Psoas muscle (tissue), 8 donors: ENCODE data around the gene GREB1L. TPM values are rescaled to one million over a fixed set of nuclear protein-coding genes. Genes with fewer than 3 reads are reported as not detected.

ENCODE experiments used
- ATAC-seq, 4 donors: fragments of 200-7000 bp; cut with Tn5 transposase; one replicate each; pipeline ENCODE4 v1.9.1; 2020; ENCODE audit warnings: moderate library complexity in 3 of 4, mild to moderate bottlenecking in 2 of 4
- DNase-seq, 2 donors: peaks; one replicate each; pipeline ENCODE4 v3.0.0-alpha.2; 2020
- H3K27ac ChIP-seq: fragments of 200-600 bp; one replicate; pipeline ENCODE4 v1.8.0; 2022
- H3K27me3 ChIP-seq, 3 donors: fragments of 200-600 bp in 1 of 3; one replicate each; pipeline versions ENCODE4 v1.6.1 to v1.8.0; 2013 to 2022; ENCODE audit warnings: low read length in 2 of 3, mild to moderate bottlenecking in 2 of 3, moderate library complexity in 1 of 3; ENCODE audit not compliant: insufficient read depth in 3 of 3
- H3K36me3 ChIP-seq, 2 donors: fragments of 200-600 bp in 1 of 2; one replicate each; pipeline versions ENCODE4 v1.6.1 to v1.8.0; 2013 to 2022; ENCODE audit warnings: low read depth in 1 of 2, mild to moderate bottlenecking in 1 of 2, moderate library complexity in 1 of 2; ENCODE audit not compliant: insufficient read depth in 1 of 2
- H3K4me1 ChIP-seq: fragments of 200-600 bp; one replicate; pipeline ENCODE4 v1.8.0; 2022
- H3K4me3 ChIP-seq: fragments of 200-600 bp; one replicate; pipeline ENCODE4 v1.8.0; 2022; ENCODE audit warnings: mild to moderate bottlenecking
- H3K9me3 ChIP-seq: fragments of 200-600 bp; one replicate; pipeline ENCODE4 v1.8.0; 2022
- WGBS, 3 donors: extraction: QIAGEN DNeasy Blood & Tissue Kit; methylation state at CpG; one replicate each; pipeline versions ENCODE4 v1.1.6 to v1.1.7; 2013; 5-methylcytosine and 5-hydroxymethylcytosine counted together
- intact Hi-C, 2 donors: fragments of 100-400 bp; cut with DNase I; formaldehyde crosslinking; loops; one replicate each; pipeline versions ENCODE4 v1.11.0 to v1.14.2; 2022
- polyA plus RNA-seq, 3 donors: library from polyadenylated mRNA; stranded (reverse); fragments of 200-250 nt; gene quantifications; one replicate each; pipeline ENCODE4 v1.2.3, GENCODE V29; 2013
- total RNA-seq, 4 donors: library from RNA; stranded (reverse); fragmentation: NEBNext Ultra II Directional in 2 of 4; extraction: Animal tissue kit (Norgen Biotek cat#: 25700) in 2 of 4; gene quantifications; one replicate each; pipeline versions ENCODE4 v1.2.1 to v1.2.4, GENCODE V29; 2021 to 2023
- TF ChIP-seq, protein P1 (sequence below): fragments of 200-600 bp; IDR thresholded peaks from one replicate; pipeline ENCODE4 v1.8.0; 2022; ENCODE audit warnings: antibody characterized with exemption
- donor health status: healthy with polysubstance abuse.
- donor health status: DM: no; HTN: no; CAD: no; lungs with moderate emphysema.
- donor health status: Bipolar disorder and iron deficiency.
- donor health status: healthy.
- donor health status: DM: yes; HTN: yes; CAD: no.
- donor health status: DM: no; HTN: no; CAD: no.
- donor health status: DM: no; HTN: no; CAD: no.
- donor health status: DM: yes; HTN: yes; CAD: no.

Gene GREB1L
- total and polyA plus RNA-seq, 7 donors: 0.59 to 11.3 (median 8.9) TPM

DNA sequence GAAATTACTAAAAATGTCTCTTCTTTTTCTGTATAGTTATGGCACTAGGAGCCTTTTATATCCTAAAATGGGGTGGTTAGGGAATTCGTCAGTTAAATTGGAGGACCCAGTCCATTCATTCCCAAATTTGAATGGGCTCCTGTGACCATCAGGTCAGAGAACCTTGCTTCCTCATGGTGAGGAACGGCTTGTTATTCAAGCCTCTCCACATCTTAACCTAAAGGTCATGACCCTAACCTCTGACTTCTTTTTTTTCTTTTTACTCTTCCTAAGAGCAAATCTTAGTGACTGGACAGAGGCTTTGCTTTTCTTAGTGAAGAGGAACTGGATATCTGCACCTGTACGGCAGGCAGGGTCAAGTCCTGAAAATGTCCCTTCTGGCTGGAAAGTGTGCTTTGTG, 53.1 kb downstream of the GREB1L start:
- 52 to 64% (median 55%) methylated on average over 3 of the region's 3 CpGs for WGBS, 3 donors
- Histone ChIP-seq H3K27ac (no peak overlapping the region), H3K27me3 (peaks cover 0 to 3% (median 0%) of the 10 kb centered on the region in 3 donors), H3K9me3 (no peaks in the 10 kb centered on the region), H3K4me3 (no peak overlapping the region), H3K4me1 (no peaks in the 10 kb centered on the region), H3K36me3 (no peaks in the 10 kb centered on the region)
- intact Hi-C loops: loop anchor here in 1 of 2 donors (10.0 kb wide), 1 partner anchor 90 kb away; no protein-coding TSS in a partner anchor
- no peak for ATAC-seq
- TF ChIP-seq, protein P1, sequence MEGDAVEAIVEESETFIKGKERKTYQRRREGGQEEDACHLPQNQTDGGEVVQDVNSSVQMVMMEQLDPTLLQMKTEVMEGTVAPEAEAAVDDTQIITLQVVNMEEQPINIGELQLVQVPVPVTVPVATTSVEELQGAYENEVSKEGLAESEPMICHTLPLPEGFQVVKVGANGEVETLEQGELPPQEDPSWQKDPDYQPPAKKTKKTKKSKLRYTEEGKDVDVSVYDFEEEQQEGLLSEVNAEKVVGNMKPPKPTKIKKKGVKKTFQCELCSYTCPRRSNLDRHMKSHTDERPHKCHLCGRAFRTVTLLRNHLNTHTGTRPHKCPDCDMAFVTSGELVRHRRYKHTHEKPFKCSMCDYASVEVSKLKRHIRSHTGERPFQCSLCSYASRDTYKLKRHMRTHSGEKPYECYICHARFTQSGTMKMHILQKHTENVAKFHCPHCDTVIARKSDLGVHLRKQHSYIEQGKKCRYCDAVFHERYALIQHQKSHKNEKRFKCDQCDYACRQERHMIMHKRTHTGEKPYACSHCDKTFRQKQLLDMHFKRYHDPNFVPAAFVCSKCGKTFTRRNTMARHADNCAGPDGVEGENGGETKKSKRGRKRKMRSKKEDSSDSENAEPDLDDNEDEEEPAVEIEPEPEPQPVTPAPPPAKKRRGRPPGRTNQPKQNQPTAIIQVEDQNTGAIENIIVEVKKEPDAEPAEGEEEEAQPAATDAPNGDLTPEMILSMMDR: no peak
- DNase-seq: no peak

DNA sequence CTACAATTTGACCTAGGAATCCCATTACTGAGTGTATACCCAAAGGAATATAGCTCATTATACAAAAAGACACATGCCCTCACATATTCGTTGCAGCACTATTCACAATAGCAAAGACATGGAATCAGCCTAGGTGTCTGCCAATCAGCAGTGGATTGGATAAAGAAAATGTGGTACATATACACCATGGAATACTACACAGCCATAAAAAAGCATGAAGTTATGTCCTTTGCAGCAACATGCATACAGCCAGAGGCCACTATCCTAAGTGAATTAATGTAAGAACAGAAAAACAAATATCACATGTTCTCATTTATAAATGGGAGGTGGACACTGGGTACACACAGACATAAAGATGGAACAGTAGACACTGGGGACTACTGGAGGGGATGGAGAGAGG, 54.0 kb downstream of the GREB1L start:
- TF ChIP-seq, protein P1: no peak
- H3K4me3 ChIP-seq: no peak overlapping the region
- H3K4me1 ChIP-seq: no peaks in the 10 kb centered on the region
- H3K36me3 ChIP-seq: no peaks in the 10 kb centered on the region
- DNase-seq (no peak), ATAC-seq (no peak)
- peaks cover 0 to 3% (median 0%) of the 10 kb centered on the region in 3 donors for H3K27me3 ChIP-seq
- H3K9me3 ChIP-seq: no peaks in the 10 kb centered on the region
- WGBS, 3 donors: 75 to 92% (median 89%) methylated on average over 1 of the region's 1 CpG
- intact Hi-C loops: loop anchor here in 1 of 2 donors (10.0 kb wide), 1 partner anchor 89 kb away; no protein-coding TSS in a partner anchor
- no peak overlapping the region for H3K27ac ChIP-seq

DNA sequence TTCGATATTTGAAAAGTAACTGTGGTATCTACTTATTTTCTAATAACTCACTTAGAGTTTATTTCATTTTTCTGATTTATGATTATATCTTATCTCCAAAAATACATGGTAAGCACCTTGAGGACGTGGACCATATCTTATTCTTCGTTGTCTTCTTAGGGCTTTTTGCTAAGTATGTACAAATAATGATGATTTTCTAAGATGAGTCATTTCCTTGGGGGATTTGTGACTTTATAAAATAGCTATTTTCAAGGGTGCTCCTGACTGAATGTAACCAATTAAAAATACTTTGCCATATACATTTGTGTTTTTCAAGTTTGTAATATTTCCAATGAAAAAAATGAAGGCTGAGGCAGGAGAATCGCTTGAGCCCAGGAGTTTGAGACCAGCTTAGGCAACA, 56.3 kb downstream of the GREB1L start:
- no peak overlapping the region for H3K4me3 ChIP-seq
- TF ChIP-seq, protein P1: no peak
- no peaks in the 10 kb centered on the region for H3K4me1 ChIP-seq
- intact Hi-C loops: loop anchor here in 1 of 2 donors (10.0 kb wide), 1 partner anchor 86 kb away; no protein-coding TSS in a partner anchor
- WGBS, 3 donors: 69 to 88% (median 78%) methylated on average over 4 of the region's 4 CpGs
- no peak overlapping the region for H3K27ac ChIP-seq
- ATAC-seq (no peak), DNase-seq (no peak)
- H3K9me3 ChIP-seq: no peaks in the 10 kb centered on the region
- H3K36me3 ChIP-seq: no peaks in the 10 kb centered on the region
- H3K27me3 ChIP-seq: peaks cover 0 to 3% (median 0%) of the 10 kb centered on the region in 3 donors

DNA sequence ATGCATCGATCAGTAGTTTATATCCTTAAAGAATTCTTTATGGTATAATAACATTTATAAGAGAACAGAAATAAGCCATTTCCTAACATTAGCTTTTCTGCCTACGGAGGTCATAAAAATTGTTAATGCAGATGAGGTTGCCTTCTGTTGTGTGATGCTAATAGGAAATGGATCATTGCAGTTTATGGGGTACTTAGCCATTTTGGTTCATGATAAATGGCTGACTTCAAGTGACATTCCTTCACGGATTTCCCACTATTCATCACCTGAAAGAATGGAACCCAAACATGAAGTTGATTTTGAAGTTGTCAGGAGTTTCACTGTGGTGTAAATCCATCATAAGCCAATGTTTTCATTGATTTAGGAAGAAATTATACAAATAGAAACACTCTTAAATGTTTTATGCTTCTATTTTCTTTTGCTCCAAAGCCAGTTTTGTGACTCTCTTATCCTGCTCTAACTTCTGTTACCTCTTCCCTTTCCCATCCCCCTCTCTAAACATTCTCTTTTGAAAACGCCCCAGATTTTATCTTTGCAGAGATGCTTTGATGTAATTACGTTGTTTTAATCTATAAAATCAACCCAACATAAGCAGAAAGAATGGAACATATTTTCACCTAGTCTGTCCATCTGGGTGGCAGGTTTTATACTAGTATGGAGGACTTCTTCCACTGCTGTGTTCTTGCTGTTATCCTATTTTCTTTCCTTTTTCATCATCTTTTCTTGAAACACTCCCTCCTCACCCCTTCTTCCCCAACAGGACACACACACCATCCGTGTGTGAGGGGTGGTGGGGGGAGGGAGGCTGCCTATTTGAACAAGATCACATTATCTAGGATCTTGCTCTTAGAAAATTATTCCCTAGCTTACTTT, 58.2 kb downstream of the GREB1L start:
- TF ChIP-seq, protein P1: no peak
- no peak for ATAC-seq
- 21 to 25% (median 21%) methylated on average over 6 of the region's 6 CpGs for WGBS, 3 donors
- intact Hi-C loops: no loop called here
- Histone ChIP-seq H3K4me1 (no peaks in the 10 kb centered on the region), H3K27me3 (peaks cover 0 to 3% (median 0%) of the 10 kb centered on the region in 3 donors), H3K9me3 (no peaks in the 10 kb centered on the region), H3K36me3 (no peaks in the 10 kb centered on the region), H3K4me3 (no peak overlapping the region), H3K27ac (no peak overlapping the region)
- DNase-seq: no peak
